Left ventricle myocardium superior (tissue), 1 donor: ENCODE results near the gene SAFB2. TPM values are rescaled to one million over a fixed set of nuclear protein-coding genes. Genes with fewer than 3 reads are reported as not detected.

Source experiments
- ATAC-seq: fragments of 200-7000 bp; cut with Tn5 transposase; one replicate; pipeline ENCODE4 v1.9.1; 2020; ENCODE audit warnings: mild to moderate bottlenecking, moderate library complexity
- DNase-seq: peaks from one replicate; pipeline ENCODE4 v3.0.0-alpha.2; 2020
- intact Hi-C: fragments of 100-400 bp; cut with micrococcal nuclease; formaldehyde crosslinking; loops from one replicate; pipeline ENCODE4 v1.11.0; 2022
- total RNA-seq: library from RNA; stranded (reverse); fragmentation: NEBNext Ultra II Directional; extraction: Animal tissue kit (Norgen Biotek cat#: 25700); gene quantifications from one replicate; pipeline ENCODE4 v1.2.1, GENCODE V29; 2021
- donor health status: DM: no; HTN: yes; CAD: no; lungs with severe emphysema.

Gene SAFB2
- total RNA-seq, 1 donor from 2014 or later = 45.9 TPM

DNA sequence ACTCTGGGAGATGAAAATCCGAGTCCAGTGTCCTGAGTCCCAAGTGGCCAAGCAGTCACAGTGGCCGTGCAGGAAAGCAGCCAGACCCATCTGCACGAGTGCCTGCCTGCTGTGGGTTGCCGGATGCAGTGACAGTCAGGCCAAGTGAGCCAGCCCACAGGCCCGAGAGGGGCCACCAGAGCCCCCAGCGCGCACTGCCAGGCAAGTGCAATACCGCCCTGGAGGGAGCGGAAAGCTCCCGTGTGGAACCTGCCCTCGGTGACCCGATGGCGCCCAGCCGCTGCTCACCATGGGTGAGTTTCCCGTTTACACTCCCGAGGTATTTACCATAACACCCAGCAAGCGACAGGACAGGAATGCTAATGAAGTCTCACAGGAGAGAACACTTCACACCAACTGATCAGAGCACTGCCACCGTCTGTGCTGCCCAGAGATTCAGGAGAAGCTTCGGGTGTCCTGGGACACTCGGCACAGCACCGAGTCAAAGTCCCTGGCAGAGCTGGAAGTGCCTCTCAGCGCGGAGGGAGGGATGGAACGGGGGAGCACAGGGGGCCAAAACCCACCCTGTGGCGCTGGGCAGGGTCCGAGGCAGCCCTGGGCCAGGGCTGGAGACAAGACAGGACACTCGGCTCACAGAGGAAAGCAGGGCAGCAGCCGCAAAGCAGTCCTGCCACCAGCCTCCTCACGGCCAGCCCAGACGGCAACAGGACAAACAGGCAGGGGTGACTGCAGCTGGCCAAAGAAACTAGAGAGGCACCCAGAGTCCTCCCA lies 33.5 kb downstream of the SAFB2 start:
- DNase-seq (no peak), ATAC-seq (no peak)
- intact Hi-C loops = no loop called here

GRCh38 chr19:5588441-5588840 lies 34.1 kb downstream of the SAFB2 start:
- intact Hi-C loops = no loop called here
- DNase-seq (no peak), ATAC-seq (no peak)

- intact Hi-C loops = no loop called here
- no peak for DNase-seq
- no peak for ATAC-seq
Measured at GRCh38 chr19:5587661-5588060, 34.9 kb downstream of the SAFB2 start.

GRCh38 chr19:5587071-5587455 lies 35.5 kb downstream of the SAFB2 start:
- ATAC-seq (no peak), DNase-seq (no peak)

GRCh38 chr19:5586300-5587070 lies 36.1 kb downstream of the SAFB2 start:
- no peak for DNase-seq
- peak; percentile 11 for ATAC-seq
- intact Hi-C loops = no loop called here

More at GRCh38 chr19:5587071-5587455, 35.5 kb downstream of the SAFB2 start:
- intact Hi-C loops = no loop called here

DNA sequence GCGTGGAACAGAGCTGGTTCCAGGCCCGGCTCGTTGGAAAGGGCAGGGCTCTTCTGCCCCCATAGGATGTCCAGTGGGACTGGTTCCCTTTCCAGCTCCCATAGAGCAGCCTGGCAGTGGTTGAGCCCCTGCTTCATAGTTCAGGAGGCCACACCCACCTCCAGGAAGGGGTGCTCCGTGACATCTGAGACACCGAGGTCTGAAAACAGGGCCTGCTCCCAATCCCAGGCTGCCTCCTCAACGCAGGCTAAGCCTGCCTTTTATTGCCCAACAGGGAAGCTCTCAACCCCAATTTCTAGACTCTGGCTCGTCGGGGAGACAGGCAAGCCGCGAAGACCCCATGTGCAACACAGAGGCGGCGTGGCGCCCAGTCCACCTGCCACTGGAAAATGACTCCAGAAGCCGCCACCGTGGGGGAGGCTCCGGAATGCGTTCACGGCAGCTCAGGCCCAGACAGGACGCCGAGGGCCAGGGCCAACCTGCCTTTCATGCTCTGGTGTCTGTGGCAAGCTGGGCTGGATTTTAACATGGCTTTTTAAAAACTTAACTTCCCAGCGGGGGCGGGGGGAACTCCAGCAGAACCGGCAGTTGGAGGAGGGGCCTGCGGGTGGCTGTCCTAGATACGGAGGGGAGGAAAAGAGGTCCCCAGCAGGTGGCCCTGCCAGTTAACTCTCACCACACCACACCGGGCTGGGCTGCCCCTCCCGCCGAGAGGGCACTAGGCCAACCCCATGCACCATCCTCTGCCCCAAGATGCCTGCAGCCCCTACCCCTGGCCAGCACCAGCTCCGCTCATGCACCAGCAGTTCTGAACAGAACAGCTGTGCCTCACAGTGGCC lies 36.9 kb downstream of the SAFB2 start:
- peak; percentile 50 for ATAC-seq
- peak; percentile 53 for DNase-seq
- intact Hi-C loops = no loop called here

GRCh38 chr19:5580161-5580571 lies 42.4 kb downstream of the SAFB2 start:
- intact Hi-C loops = no loop called here
- ATAC-seq (no peak), DNase-seq (no peak)

GRCh38 chr19:5579697-5580096 lies 42.9 kb downstream of the SAFB2 start:
- DNase-seq = no peak
- intact Hi-C loops = no loop called here
- ATAC-seq = no peak

- DNase-seq (no peak), ATAC-seq (no peak)
- intact Hi-C loops = no loop called here
Measured at GRCh38 chr19:5579286-5579685, 43.3 kb downstream of the SAFB2 start.

- intact Hi-C loops = no loop called here
Measured at GRCh38 chr19:5578097-5578846, 44.3 kb downstream of the SAFB2 start.

GRCh38 chr19:5575590-5575989 lies 47.0 kb downstream of the SAFB2 start:
- ATAC-seq (no peak), DNase-seq (no peak)
- intact Hi-C loops = no loop called here

More at GRCh38 chr19:5578097-5578846, 44.3 kb downstream of the SAFB2 start:
- DNase-seq (peak; percentile 80), ATAC-seq (peak; percentile 83)

- intact Hi-C loops = no loop called here
- DNase-seq = no peak
- no peak for ATAC-seq
Measured at GRCh38 chr19:5572556-5573286, 49.9 kb downstream of the SAFB2 start.

GRCh38 chr19:5571777-5572176 lies 50.8 kb downstream of the SAFB2 start:
- intact Hi-C loops = no loop called here
- ATAC-seq (no peak), DNase-seq (no peak)

- DNase-seq (no peak), ATAC-seq (peak; percentile 18)
- intact Hi-C loops = no loop called here
Measured at GRCh38 chr19:5567970-5568407, 54.6 kb downstream of the SAFB2 start.

- DNase-seq = no peak
- no peak for ATAC-seq
- intact Hi-C loops = no loop called here
Measured at GRCh38 chr19:5567360-5567969, 55.1 kb downstream of the SAFB2 start, which contains the start of gene TINCR. Gene TINCR, minus strand, starts transcription at chr19:5567953.

GRCh38 chr19:5564930-5565329 lies 57.6 kb downstream of the SAFB2 start:
- DNase-seq (no peak), ATAC-seq (no peak)
- intact Hi-C loops = no loop called here

GRCh38 chr19:5563935-5564612 lies 58.5 kb downstream of the SAFB2 start:
- intact Hi-C loops = no loop called here
- DNase-seq (no peak), ATAC-seq (no peak)
